ENCODE data around the gene FASTKD3. TPM values are rescaled to one million over a fixed set of nuclear protein-coding genes. Genes with fewer than 3 reads are reported as not detected.

FASTKD3 gene
- total RNA-seq, 1 donor from 2014 or later: 7.4 TPM

DNA sequence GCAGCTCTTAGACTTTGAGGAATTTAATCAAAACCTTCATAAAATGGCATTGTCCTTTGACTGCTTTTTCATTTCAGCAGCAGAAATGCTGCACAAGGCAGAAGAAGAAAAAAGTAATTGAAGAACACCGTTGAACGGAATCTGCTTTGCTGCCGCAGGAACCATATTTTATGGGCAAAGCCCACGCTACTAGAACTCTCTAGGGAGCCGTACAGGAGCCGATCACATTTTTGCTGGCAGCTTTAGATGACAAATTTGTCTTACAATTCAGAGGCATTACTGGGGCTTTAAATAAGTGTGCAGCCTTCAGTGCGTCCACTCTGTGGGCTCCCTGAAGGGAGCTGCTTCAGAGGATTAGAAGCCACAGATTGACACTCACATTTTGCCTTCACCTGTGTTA is 23.3 kb downstream of the FASTKD3 start:
- Mint-ChIP-seq H3K4me3 (ENCODE audit: unreplicated experiment) (no peak overlapping the region), H3K4me1 (ENCODE audit: low read depth, unreplicated experiment) (peaks cover 4% of the 10 kb centered on the region), H3K27me3 (ENCODE audit: unreplicated experiment) (no peaks in the 10 kb centered on the region), H3K36me3 (ENCODE audit: unreplicated experiment) (peaks cover 4% of the 10 kb centered on the region), H3K9me3 (ENCODE audit: unreplicated experiment) (peaks cover 3% of the 10 kb centered on the region), H3K27ac (ENCODE audit: unreplicated experiment) (no peak overlapping the region)
- TF ChIP-seq, protein P1, sequence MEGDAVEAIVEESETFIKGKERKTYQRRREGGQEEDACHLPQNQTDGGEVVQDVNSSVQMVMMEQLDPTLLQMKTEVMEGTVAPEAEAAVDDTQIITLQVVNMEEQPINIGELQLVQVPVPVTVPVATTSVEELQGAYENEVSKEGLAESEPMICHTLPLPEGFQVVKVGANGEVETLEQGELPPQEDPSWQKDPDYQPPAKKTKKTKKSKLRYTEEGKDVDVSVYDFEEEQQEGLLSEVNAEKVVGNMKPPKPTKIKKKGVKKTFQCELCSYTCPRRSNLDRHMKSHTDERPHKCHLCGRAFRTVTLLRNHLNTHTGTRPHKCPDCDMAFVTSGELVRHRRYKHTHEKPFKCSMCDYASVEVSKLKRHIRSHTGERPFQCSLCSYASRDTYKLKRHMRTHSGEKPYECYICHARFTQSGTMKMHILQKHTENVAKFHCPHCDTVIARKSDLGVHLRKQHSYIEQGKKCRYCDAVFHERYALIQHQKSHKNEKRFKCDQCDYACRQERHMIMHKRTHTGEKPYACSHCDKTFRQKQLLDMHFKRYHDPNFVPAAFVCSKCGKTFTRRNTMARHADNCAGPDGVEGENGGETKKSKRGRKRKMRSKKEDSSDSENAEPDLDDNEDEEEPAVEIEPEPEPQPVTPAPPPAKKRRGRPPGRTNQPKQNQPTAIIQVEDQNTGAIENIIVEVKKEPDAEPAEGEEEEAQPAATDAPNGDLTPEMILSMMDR (IDR thresholded peaks at IDR 0.05; ENCODE audit: partially characterized antibody, unreplicated experiment): no peak
- no peak for DNase-seq

DNA sequence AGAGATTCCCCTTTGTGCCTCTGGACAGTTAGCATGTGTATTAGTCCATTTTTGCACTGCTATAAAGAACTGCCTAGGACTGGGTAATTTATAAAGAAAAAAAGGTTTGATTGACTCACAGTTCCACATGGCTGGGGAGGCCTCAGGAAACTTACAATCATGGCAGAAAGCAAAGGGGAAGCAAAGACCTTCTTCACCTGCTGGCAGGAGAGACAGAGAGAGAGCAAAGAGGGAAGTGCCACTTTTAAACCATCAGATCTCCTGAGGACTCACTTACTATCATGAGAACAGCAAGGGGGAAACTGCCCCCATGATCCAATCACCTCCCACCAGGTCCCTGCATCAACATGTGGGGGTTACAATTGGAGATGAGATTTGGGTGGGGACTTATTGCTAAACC is 23.9 kb downstream of the FASTKD3 start:
- H3K9me3 Mint-ChIP-seq (ENCODE audit: unreplicated experiment): peaks cover 3% of the 10 kb centered on the region
- no peak overlapping the region for H3K4me3 Mint-ChIP-seq (ENCODE audit: unreplicated experiment)
- no peak overlapping the region for H3K27ac Mint-ChIP-seq (ENCODE audit: unreplicated experiment)
- TF ChIP-seq, protein P1 (IDR thresholded peaks at IDR 0.05; ENCODE audit: partially characterized antibody, unreplicated experiment): no peak
- DNase-seq: no peak
- H3K36me3 Mint-ChIP-seq (ENCODE audit: unreplicated experiment): peaks cover 5% of the 10 kb centered on the region
- no peaks in the 10 kb centered on the region for H3K27me3 Mint-ChIP-seq (ENCODE audit: unreplicated experiment)
- peaks cover 4% of the 10 kb centered on the region for H3K4me1 Mint-ChIP-seq (ENCODE audit: low read depth, unreplicated experiment)

DNA sequence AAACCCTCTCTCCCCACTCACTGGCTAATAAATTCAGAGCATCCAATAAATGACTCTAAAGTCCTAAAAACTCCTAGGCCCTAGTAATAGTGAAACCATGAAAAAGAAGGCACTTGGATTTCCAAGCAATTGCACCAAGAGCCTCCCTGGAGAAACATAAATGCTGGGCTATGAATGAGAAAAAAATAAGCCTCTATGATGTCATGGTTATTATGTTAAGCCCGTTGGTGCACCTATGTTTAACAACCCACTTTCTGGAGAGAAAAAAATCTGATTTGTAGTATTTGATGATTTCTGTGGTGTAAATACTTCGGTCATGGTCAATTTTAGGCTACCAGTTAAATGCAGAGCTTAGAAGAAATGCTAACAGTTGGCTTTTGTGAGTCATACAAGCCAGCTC is 26.3 kb downstream of the FASTKD3 start:
- Mint-ChIP-seq H3K36me3 (ENCODE audit: unreplicated experiment) (peaks cover 5% of the 10 kb centered on the region), H3K9me3 (ENCODE audit: unreplicated experiment) (no peaks in the 10 kb centered on the region)

DNA sequence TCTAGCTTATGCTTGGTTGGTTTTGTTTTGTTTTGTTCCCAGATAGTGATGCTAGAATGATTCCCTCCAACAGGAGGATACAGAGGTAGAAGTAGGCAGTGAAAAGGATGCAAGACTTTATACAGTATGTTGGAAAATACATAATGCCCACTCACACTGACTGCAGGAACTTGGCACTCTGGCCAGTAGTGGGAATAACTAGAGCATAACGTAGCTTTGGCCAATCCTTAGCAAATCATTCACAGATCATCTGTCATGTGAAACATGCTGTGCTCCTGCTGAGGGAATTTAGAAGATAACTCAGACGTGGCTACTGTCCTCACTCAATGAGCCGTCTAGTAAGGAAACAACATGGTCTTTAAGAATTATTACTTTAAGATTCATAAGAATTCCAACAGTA is 31.4 kb downstream of the FASTKD3 start:
- no peak for DNase-seq
- H3K9me3 Mint-ChIP-seq (ENCODE audit: unreplicated experiment): no peaks in the 10 kb centered on the region
- H3K36me3 Mint-ChIP-seq (ENCODE audit: unreplicated experiment): peaks cover 5% of the 10 kb centered on the region
- no peaks in the 10 kb centered on the region for H3K4me1 Mint-ChIP-seq (ENCODE audit: low read depth, unreplicated experiment)
- no peak overlapping the region for H3K27ac Mint-ChIP-seq (ENCODE audit: unreplicated experiment)
- TF ChIP-seq, protein P1 (IDR thresholded peaks at IDR 0.05; ENCODE audit: partially characterized antibody, unreplicated experiment): no peak
- H3K4me3 Mint-ChIP-seq (ENCODE audit: unreplicated experiment): no peak overlapping the region
- H3K27me3 Mint-ChIP-seq (ENCODE audit: unreplicated experiment): no peaks in the 10 kb centered on the region

More for the DNA sequence above, 26.3 kb downstream of the FASTKD3 start:
- TF ChIP-seq, protein P1 (IDR thresholded peaks at IDR 0.05; ENCODE audit: partially characterized antibody, unreplicated experiment): no peak
- DNase-seq: no peak
- H3K27ac Mint-ChIP-seq (ENCODE audit: unreplicated experiment): no peak overlapping the region
- H3K4me3 Mint-ChIP-seq (ENCODE audit: unreplicated experiment): no peak overlapping the region
- no peaks in the 10 kb centered on the region for H3K4me1 Mint-ChIP-seq (ENCODE audit: low read depth, unreplicated experiment)
- no peaks in the 10 kb centered on the region for H3K27me3 Mint-ChIP-seq (ENCODE audit: unreplicated experiment)

DNA sequence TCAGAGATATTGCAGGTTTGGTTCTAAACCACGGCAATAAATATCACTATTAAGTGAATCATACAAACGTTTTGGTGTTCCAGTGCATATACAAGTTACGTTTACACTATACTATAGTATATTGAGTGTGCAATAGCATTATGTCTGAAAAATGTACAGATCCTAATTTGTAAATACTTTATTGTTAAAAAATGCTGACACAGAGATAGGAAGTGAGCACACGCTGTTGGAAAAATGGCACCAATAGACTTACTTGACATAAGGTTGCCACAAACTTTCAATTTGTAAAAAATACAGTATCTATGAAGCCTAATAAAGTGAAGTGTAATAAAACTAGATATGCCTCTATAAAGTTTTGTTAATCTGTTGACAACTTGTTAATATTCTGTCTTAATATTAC is 33.8 kb downstream of the FASTKD3 start:
- Mint-ChIP-seq H3K4me3 (ENCODE audit: unreplicated experiment) (no peak overlapping the region), H3K4me1 (ENCODE audit: low read depth, unreplicated experiment) (no peaks in the 10 kb centered on the region), H3K36me3 (ENCODE audit: unreplicated experiment) (no peaks in the 10 kb centered on the region), H3K9me3 (ENCODE audit: unreplicated experiment) (no peaks in the 10 kb centered on the region), H3K27me3 (ENCODE audit: unreplicated experiment) (no peaks in the 10 kb centered on the region), H3K27ac (ENCODE audit: unreplicated experiment) (no peak overlapping the region)
- DNase-seq: no peak
- TF ChIP-seq, protein P1 (IDR thresholded peaks at IDR 0.05; ENCODE audit: partially characterized antibody, unreplicated experiment): no peak
